Measurements from ENCODE around the gene VGLL3. TPM values are rescaled to one million over a fixed set of nuclear protein-coding genes. Genes with fewer than 3 reads are reported as not detected.

The VGLL3 gene
- total and polyA plus RNA-seq, 5 donors from 2014 or later = 0.05 TPM; not detected in 4

- H3K27ac ChIP-seq (ENCODE audit: insufficient read depth, low read length, poor library complexity, severe bottlenecking) = no peak overlapping the region
Measured at GRCh38 chr3:86989006-86989405, 1.9 kb downstream of the VGLL3 start.

GRCh38 chr3:86988235-86988634, 2.7 kb downstream of the VGLL3 start:
- no peaks in the 10 kb centered on the region for H3K9me3 ChIP-seq (ENCODE audit: control insufficient read depth in 2 of 2, low read length in 2 of 2)
- H3K9me3 Mint-ChIP-seq = peaks cover 0 to 7% (median 0%) of the 10 kb centered on the region in 7 donors
- DNase-seq (no peak), ATAC-seq (ENCODE audit: low read depth in 2 of 2) (no peak)
- H3K27me3 Mint-ChIP-seq = peaks cover 18% of the 10 kb centered on the region
- H3K4me3 Mint-ChIP-seq = no peak overlapping the region
- no peaks in the 10 kb centered on the region for H3K36me3 Mint-ChIP-seq
- no peak overlapping the region for H3K4me3 ChIP-seq (ENCODE audit: low read depth, low read length)
- no peak overlapping the region for H3K27ac Mint-ChIP-seq
- H3K4me1 ChIP-seq (ENCODE audit: control insufficient read depth, insufficient read depth, low read length, poor library complexity, severe bottlenecking) = no peaks in the 10 kb centered on the region
- peaks cover 0 to 5% (median 2%) of the 10 kb centered on the region in 4 donors for H3K4me1 Mint-ChIP-seq
- H3K27ac ChIP-seq (ENCODE audit: insufficient read depth, low read length, poor library complexity, severe bottlenecking) = no peak overlapping the region
- H3K27me3 ChIP-seq (ENCODE audit: control insufficient read depth, insufficient read depth, low read length) = peaks cover 4% of the 10 kb centered on the region
- no peaks in the 10 kb centered on the region for H3K36me3 ChIP-seq (ENCODE audit: control insufficient read depth, insufficient read depth, low read length)

More at GRCh38 chr3:86989006-86989405, 1.9 kb downstream of the VGLL3 start:
- no peak overlapping the region for H3K4me3 Mint-ChIP-seq
- Histone ChIP-seq H3K4me1 (ENCODE audit: control insufficient read depth, insufficient read depth, low read length, poor library complexity, severe bottlenecking) (no peaks in the 10 kb centered on the region), H3K27me3 (ENCODE audit: control insufficient read depth, insufficient read depth, low read length) (peaks cover 4% of the 10 kb centered on the region), H3K9me3 (ENCODE audit: control insufficient read depth in 2 of 2, low read length in 2 of 2) (no peaks in the 10 kb centered on the region), H3K4me3 (ENCODE audit: low read depth, low read length) (no peak overlapping the region), H3K36me3 (ENCODE audit: control insufficient read depth, insufficient read depth, low read length) (no peaks in the 10 kb centered on the region)
- H3K4me1 Mint-ChIP-seq = peaks cover 0 to 5% (median 2%) of the 10 kb centered on the region in 4 donors
- peaks cover 0 to 7% (median 0%) of the 10 kb centered on the region in 7 donors for H3K9me3 Mint-ChIP-seq
- H3K27ac Mint-ChIP-seq = no peak overlapping the region
- H3K27me3 Mint-ChIP-seq = peaks cover 21% of the 10 kb centered on the region
- ATAC-seq (ENCODE audit: low read depth in 2 of 2) = no peak
- no peak for DNase-seq
- no peaks in the 10 kb centered on the region for H3K36me3 Mint-ChIP-seq

GRCh38 chr3:86987421-86987715, 3.6 kb downstream of the VGLL3 start:
- DNase-seq = no peak
- Histone ChIP-seq H3K27me3 (ENCODE audit: control insufficient read depth, insufficient read depth, low read length) (peaks cover 4% of the 10 kb centered on the region), H3K27ac (ENCODE audit: insufficient read depth, low read length, poor library complexity, severe bottlenecking) (no peak overlapping the region), H3K9me3 (ENCODE audit: control insufficient read depth in 2 of 2, low read length in 2 of 2) (no peaks in the 10 kb centered on the region), H3K36me3 (ENCODE audit: control insufficient read depth, insufficient read depth, low read length) (no peaks in the 10 kb centered on the region), H3K4me1 (ENCODE audit: control insufficient read depth, insufficient read depth, low read length, poor library complexity, severe bottlenecking) (no peaks in the 10 kb centered on the region), H3K4me3 (ENCODE audit: low read depth, low read length) (no peak overlapping the region)
- Mint-ChIP-seq H3K27ac (no peak overlapping the region), H3K36me3 (no peaks in the 10 kb centered on the region), H3K9me3 (peaks cover 0 to 6% (median 0%) of the 10 kb centered on the region in 7 donors), H3K4me1 (peaks cover 0 to 5% (median 2%) of the 10 kb centered on the region in 4 donors), H3K4me3 (no peak overlapping the region), H3K27me3 (peaks cover 13% of the 10 kb centered on the region)
- no peak for ATAC-seq (ENCODE audit: low read depth in 2 of 2)

GRCh38 chr3:86986671-86987420, 4.1 kb downstream of the VGLL3 start:
- no peak for ATAC-seq (ENCODE audit: low read depth in 2 of 2)
- Mint-ChIP-seq H3K4me3 (no peak overlapping the region), H3K4me1 (peaks cover 0 to 5% (median 2%) of the 10 kb centered on the region in 4 donors), H3K9me3 (peaks cover 0 to 6% (median 0%) of the 10 kb centered on the region in 7 donors), H3K27me3 (peaks cover 9% of the 10 kb centered on the region), H3K36me3 (no peaks in the 10 kb centered on the region), H3K27ac (no peak overlapping the region)
- Histone ChIP-seq H3K27me3 (ENCODE audit: control insufficient read depth, insufficient read depth, low read length) (peaks cover 4% of the 10 kb centered on the region), H3K36me3 (ENCODE audit: control insufficient read depth, insufficient read depth, low read length) (no peaks in the 10 kb centered on the region), H3K4me1 (ENCODE audit: control insufficient read depth, insufficient read depth, low read length, poor library complexity, severe bottlenecking) (no peaks in the 10 kb centered on the region), H3K4me3 (ENCODE audit: low read depth, low read length) (no peak overlapping the region), H3K27ac (ENCODE audit: insufficient read depth, low read length, poor library complexity, severe bottlenecking) (no peak overlapping the region), H3K9me3 (ENCODE audit: control insufficient read depth in 2 of 2, low read length in 2 of 2) (no peaks in the 10 kb centered on the region)
- no peak for DNase-seq

GRCh38 chr3:86985181-86985826, 5.6 kb downstream of the VGLL3 start:
- no peaks in the 10 kb centered on the region for H3K4me1 ChIP-seq (ENCODE audit: control insufficient read depth, insufficient read depth, low read length, poor library complexity, severe bottlenecking)
- Mint-ChIP-seq H3K27ac (no peak overlapping the region), H3K9me3 (peaks cover 0 to 6% (median 0%) of the 10 kb centered on the region in 7 donors), H3K27me3 (peaks cover 8% of the 10 kb centered on the region), H3K36me3 (no peaks in the 10 kb centered on the region), H3K4me3 (no peak overlapping the region), H3K4me1 (peaks cover 0 to 5% (median 2%) of the 10 kb centered on the region in 4 donors)
- no peaks in the 10 kb centered on the region for H3K9me3 ChIP-seq (ENCODE audit: control insufficient read depth in 2 of 2, low read length in 2 of 2)
- H3K27me3 ChIP-seq (ENCODE audit: control insufficient read depth, insufficient read depth, low read length) = no peaks in the 10 kb centered on the region
- DNase-seq (no peak), ATAC-seq (ENCODE audit: low read depth in 2 of 2) (no peak)
- no peaks in the 10 kb centered on the region for H3K36me3 ChIP-seq (ENCODE audit: control insufficient read depth, insufficient read depth, low read length)
- no peak overlapping the region for H3K4me3 ChIP-seq (ENCODE audit: low read depth, low read length)
- H3K27ac ChIP-seq (ENCODE audit: insufficient read depth, low read length, poor library complexity, severe bottlenecking) = no peak overlapping the region

GRCh38 chr3:86984271-86984670, 6.7 kb downstream of the VGLL3 start:
- Histone ChIP-seq H3K9me3 (ENCODE audit: control insufficient read depth in 2 of 2, low read length in 2 of 2) (no peaks in the 10 kb centered on the region), H3K4me1 (ENCODE audit: control insufficient read depth, insufficient read depth, low read length, poor library complexity, severe bottlenecking) (no peaks in the 10 kb centered on the region), H3K27me3 (ENCODE audit: control insufficient read depth, insufficient read depth, low read length) (no peaks in the 10 kb centered on the region), H3K36me3 (ENCODE audit: control insufficient read depth, insufficient read depth, low read length) (no peaks in the 10 kb centered on the region), H3K4me3 (ENCODE audit: low read depth, low read length) (no peak overlapping the region), H3K27ac (ENCODE audit: insufficient read depth, low read length, poor library complexity, severe bottlenecking) (no peak overlapping the region)
- no peak for ATAC-seq (ENCODE audit: low read depth in 2 of 2)
- Mint-ChIP-seq H3K36me3 (no peaks in the 10 kb centered on the region), H3K9me3 (peaks cover 0 to 1% (median 0%) of the 10 kb centered on the region in 7 donors), H3K27ac (no peak overlapping the region), H3K4me3 (no peak overlapping the region), H3K27me3 (no peaks in the 10 kb centered on the region), H3K4me1 (no peaks in the 10 kb centered on the region)
- no peak for DNase-seq

- Mint-ChIP-seq H3K4me3 (no peak overlapping the region), H3K9me3 (peaks cover 0 to 1% (median 0%) of the 10 kb centered on the region in 7 donors), H3K27me3 (no peaks in the 10 kb centered on the region), H3K4me1 (no peaks in the 10 kb centered on the region), H3K27ac (no peak overlapping the region), H3K36me3 (no peaks in the 10 kb centered on the region)
- no peak overlapping the region for H3K4me3 ChIP-seq (ENCODE audit: low read depth, low read length)
- DNase-seq (no peak), ATAC-seq (ENCODE audit: low read depth in 2 of 2) (no peak)
- H3K27me3 ChIP-seq (ENCODE audit: control insufficient read depth, insufficient read depth, low read length) = no peaks in the 10 kb centered on the region
- no peaks in the 10 kb centered on the region for H3K9me3 ChIP-seq (ENCODE audit: control insufficient read depth in 2 of 2, low read length in 2 of 2)
- no peaks in the 10 kb centered on the region for H3K36me3 ChIP-seq (ENCODE audit: control insufficient read depth, insufficient read depth, low read length)
- no peak overlapping the region for H3K27ac ChIP-seq (ENCODE audit: insufficient read depth, low read length, poor library complexity, severe bottlenecking)
- H3K4me1 ChIP-seq (ENCODE audit: control insufficient read depth, insufficient read depth, low read length, poor library complexity, severe bottlenecking) = no peaks in the 10 kb centered on the region
Measured at GRCh38 chr3:86982883-86983282, 8.1 kb downstream of the VGLL3 start.
